IPS DF 6.9 (cell line): ENCODE measurements around the gene CHRNA5.

Source experiments
- DNase-seq: peaks from one replicate; pipeline ENCODE4 v3.0.0-alpha.2; 2013; ENCODE audit warnings: low read depth, low spot score
- H3K27ac ChIP-seq: one replicate; pipeline ENCODE4 v1.5.1; 2013; ENCODE audit warnings: low read length, control low read depth
- H3K27me3 ChIP-seq: 2 replicates; pipeline ENCODE4 v1.6.1; 2013; ENCODE audit warnings: mild to moderate bottlenecking, low read length; ENCODE audit not compliant: control insufficient read depth, insufficient read depth
- H3K36me3 ChIP-seq: 2 replicates; pipeline ENCODE4 v1.6.1; 2013; ENCODE audit warnings: low read length; ENCODE audit not compliant: control insufficient read depth, insufficient read depth
- H3K4me1 ChIP-seq: 2 replicates; pipeline ENCODE4 v1.6.1; 2013; ENCODE audit warnings: low read length; ENCODE audit not compliant: control insufficient read depth, insufficient read depth
- H3K4me3 ChIP-seq: 2 replicates; pipeline ENCODE4 v1.5.1; 2013; ENCODE audit warnings: mild to moderate bottlenecking, low read length
- H3K9me3 ChIP-seq: 2 replicates; pipeline ENCODE4 v1.6.1; 2013; ENCODE audit warnings: low read length, inconsistent platforms; ENCODE audit not compliant: control insufficient read depth, insufficient read depth
- WGBS: extraction: QIAGEN DNeasy Blood & Tissue Kit; methylation state at CpG from one replicate; pipeline ENCODE4 v1.1.7; 2013; ENCODE audit warnings: mixed read lengths, missing lambda C conversion rate; ENCODE audit not compliant: insufficient read length, insufficient coverage; 5-methylcytosine and 5-hydroxymethylcytosine counted together

CHRNA5 gene

DNA sequence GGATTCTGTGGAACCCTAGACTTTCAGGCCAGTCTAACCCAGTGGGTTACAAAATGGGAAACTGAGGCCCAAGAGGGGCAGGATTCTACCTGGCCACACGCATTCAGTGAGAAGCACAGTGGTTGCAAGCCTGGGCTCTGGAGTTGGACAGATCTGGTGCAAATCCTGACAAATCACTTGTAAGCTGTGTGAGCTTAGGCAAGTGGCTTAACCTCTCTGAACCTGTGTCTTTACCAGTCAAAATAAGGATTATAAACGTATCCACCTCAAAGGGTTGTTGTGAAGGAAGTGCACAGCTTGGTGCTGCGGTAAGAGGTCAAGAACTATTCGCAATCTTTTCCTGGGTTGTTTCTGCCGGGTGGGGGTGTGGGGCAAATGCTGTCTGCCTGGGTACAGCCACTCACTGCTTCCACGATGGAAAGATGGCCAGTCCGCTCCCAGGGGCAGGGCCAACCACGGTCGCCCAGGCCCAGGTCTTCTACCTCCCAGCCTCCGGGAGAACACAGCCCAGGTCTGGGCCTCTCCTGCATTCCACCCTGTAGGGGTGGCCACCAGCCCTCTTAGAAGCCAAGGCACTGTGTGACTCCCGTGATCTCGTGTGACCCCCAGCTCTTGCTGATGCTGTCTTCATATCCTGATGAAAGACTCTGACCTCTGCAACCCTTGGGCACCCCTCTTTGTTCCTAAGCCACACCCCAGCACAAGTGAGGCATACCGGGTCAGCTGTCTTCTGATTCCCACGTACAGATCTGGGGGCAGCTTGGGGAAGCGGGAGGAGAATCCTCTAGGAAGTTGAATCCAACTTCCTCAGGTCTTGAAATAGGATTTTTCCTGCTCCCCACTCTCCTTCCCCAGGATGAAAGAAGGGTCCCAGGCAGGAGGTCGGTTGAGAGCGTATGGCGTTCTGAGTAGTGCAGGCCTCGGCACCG, 54.0 kb downstream of the CHRNA5 start:
- Histone ChIP-seq H3K4me1 (peaks cover 1% of the 10 kb centered on the region; the same call in 1 of the 2 replicates), H3K36me3 (no peaks in the 10 kb centered on the region; the same call in 1 of the 2 replicates), H3K27ac (no peak overlapping the region), H3K4me3 (peak overlapping the region; percentile 47; the same call in 1 of the 2 replicates), H3K9me3 (no peaks in the 10 kb centered on the region), H3K27me3 (peaks cover 12% of the 10 kb centered on the region; the same call in 1 of the 2 replicates)
- DNase-seq, result no peak
- WGBS, result no CpG with 5 or more reads among the region's 20 CpGs

DNA sequence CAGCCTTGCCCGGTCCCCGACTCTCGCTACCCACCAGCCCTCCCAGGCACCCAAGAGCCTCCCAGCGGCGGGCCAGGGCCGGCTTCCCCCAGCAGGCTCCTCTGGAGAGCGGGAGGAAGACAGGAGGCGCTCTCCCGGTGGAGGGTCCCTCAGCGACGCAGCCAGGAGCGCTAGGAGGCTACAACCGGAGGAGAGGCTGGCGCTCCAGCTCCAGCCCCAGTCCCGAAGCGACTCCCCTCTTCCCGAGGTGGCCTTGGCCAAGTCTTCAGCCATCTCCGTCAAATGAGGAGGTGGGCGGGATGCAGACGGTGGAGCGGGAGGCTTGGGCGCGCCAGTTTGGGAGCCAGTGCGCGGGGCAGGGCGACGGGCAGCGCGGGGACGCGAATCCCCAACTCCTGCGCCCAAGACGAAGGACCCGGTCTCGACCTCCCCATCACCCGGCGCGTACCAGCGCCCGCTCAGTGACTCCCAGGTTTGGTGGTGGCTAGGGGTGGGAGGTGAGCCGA, 54.8 kb downstream of the CHRNA5 start:
- Histone ChIP-seq H3K9me3 (no peaks in the 10 kb centered on the region), H3K27ac (no peak overlapping the region), H3K4me3 (peak overlapping the region; percentile 47), H3K4me1 (peaks cover 1% of the 10 kb centered on the region; the same call in 1 of the 2 replicates), H3K27me3 (peaks cover 12% of the 10 kb centered on the region; the same call in 1 of the 2 replicates), H3K36me3 (no peaks in the 10 kb centered on the region; the same call in 1 of the 2 replicates)
- no CpG with 5 or more reads among the region's 41 CpGs for WGBS
- DNase-seq, result no peak

DNA sequence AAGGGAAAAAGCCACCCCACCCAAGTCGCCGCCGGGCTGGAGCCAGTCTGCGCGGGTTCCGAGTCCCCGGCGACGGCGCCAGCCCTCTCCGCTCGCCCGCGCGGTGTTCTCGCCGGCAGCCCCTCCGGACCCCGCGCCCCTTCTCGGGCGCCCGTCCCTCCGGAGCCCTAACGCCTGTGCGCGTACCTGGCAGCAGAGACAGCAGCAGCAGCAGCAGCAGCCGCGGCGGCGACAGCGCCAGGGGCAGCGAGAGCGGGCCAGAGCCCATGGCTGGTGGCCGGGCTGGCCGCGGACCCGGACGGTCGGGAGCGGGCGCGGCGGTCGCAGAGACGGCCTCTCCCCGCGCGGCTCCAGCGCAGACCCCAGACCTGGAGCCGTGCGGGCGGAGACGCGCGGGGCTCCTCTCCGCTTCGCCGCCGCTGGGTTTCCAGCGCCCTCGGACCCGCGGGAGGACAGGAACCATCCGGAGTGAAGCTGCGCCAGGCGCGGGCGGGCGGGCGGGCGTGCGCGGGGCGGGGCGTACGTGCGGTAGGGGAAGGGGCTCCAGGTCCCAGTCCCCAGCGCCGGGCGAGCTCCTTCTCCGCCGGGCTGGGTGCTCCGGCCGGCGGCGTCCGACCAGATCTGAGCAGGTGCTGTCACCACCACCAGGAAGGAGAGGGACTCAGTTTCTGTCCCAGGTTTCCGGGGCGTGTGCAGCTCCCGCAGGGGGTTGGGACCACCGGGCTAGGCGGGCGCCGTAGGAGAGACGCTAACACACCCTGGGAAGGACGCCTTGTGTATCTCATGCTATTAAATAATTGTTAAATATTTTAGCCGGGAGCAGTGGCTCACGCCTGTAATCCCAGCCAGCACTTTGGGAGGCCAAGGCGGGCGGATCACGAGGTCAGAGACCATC, 55.5 kb downstream of the CHRNA5 start, which contains the start of gene CHRNA3:
Gene CHRNA3, minus strand, starts transcription at position 470 of the 895 bp plus-strand sequence. Its CDS starts 202 bp downstream, at position 268.
- no CpG with 5 or more reads among the region's 102 CpGs for WGBS
- H3K9me3 ChIP-seq, result no peaks in the 10 kb centered on the region
- H3K4me1 ChIP-seq, result peaks cover 1% of the 10 kb centered on the region; the same call in 1 of the 2 replicates
- H3K27ac ChIP-seq, result no peak within 1 kb of the TSS
- H3K4me3 ChIP-seq, result peak within 1 kb of the TSS; percentile 47
- no peak for DNase-seq
- no peaks in the 10 kb centered on the region; the same call in 1 of the 2 replicates for H3K36me3 ChIP-seq
- H3K27me3 ChIP-seq, result peaks cover 12% of the 10 kb centered on the region; the same call in 1 of the 2 replicates

DNA sequence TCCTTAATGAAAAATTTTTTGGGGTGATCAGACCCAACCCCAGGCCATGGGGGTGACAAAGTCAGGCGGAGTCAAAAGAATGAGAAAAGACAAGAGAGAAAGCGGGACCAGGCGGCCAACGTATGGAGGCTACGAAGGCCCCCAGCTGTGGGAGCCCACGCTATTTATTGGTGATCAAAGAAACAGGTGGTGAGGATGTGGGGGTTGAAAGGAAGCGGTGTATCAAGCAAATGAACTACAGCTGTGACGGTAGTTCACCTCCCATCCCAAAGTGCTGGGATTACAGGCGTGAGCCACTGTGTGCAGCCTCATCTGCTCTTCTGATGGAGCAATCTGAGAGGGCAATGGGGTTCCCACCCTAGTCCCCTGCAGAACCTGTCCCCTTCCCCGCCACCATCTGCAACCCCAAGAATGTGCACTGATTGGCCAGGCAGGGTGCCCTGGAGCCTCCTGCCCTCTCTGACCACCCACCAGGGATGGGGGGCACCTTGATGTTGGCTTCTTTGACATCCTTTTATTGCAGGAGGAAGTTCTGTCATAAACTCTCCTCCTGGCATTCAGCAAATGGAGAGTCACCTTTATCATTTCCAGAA, 56.6 kb downstream of the CHRNA5 start:
- Histone ChIP-seq H3K36me3 (no peaks in the 10 kb centered on the region; the same call in 1 of the 2 replicates), H3K9me3 (no peaks in the 10 kb centered on the region), H3K27me3 (peaks cover 12% of the 10 kb centered on the region; the same call in 1 of the 2 replicates), H3K27ac (no peak overlapping the region), H3K4me1 (peaks cover 1% of the 10 kb centered on the region; the same call in 1 of the 2 replicates), H3K4me3 (no peak overlapping the region)
- WGBS, result no CpG with 5 or more reads among the region's 10 CpGs
- no peak for DNase-seq

DNA sequence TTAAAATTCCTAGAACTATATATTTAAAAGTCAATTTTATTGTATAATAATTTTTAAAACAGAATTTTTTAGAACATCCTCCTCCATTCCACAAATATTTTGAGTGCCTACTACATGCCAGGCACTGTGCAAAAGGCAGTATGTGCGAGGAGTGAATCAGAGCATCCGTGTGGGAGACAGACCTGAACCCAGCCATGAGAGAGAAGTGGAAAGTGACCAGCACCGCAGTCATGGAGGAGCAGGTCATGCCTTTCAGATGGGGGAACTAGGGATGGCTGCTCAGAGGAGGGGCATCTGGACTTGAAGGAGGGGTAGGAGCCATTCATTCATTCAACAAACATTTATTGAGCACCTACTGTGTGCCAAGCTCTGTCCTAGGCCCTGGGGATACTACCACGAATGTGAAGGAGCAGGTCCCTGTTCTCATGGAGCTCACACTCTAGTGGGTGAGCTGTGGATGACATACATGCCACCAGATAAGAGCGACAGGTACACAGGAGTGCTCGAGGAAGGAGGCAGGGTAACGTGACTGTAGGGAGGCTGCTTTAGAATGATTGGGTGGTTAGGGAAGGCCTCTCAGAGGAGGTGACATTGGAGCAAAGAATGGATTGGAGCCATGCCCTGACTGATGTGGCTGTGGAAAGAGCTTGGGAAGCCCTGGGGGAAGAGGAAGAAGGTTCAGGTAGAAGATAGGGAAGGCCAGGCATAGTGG, 58.6 kb downstream of the CHRNA5 start:
- no peaks in the 10 kb centered on the region; the same call in 1 of the 2 replicates for H3K36me3 ChIP-seq
- H3K27ac ChIP-seq, result no peak overlapping the region
- no peaks in the 10 kb centered on the region for H3K9me3 ChIP-seq
- peaks cover 11% of the 10 kb centered on the region; the same call in 1 of the 2 replicates for H3K27me3 ChIP-seq
- H3K4me1 ChIP-seq, result peaks cover 1% of the 10 kb centered on the region; the same call in 1 of the 2 replicates
- H3K4me3 ChIP-seq, result no peak overlapping the region
- WGBS, result no CpG with 5 or more reads among the region's 7 CpGs
- no peak for DNase-seq

DNA sequence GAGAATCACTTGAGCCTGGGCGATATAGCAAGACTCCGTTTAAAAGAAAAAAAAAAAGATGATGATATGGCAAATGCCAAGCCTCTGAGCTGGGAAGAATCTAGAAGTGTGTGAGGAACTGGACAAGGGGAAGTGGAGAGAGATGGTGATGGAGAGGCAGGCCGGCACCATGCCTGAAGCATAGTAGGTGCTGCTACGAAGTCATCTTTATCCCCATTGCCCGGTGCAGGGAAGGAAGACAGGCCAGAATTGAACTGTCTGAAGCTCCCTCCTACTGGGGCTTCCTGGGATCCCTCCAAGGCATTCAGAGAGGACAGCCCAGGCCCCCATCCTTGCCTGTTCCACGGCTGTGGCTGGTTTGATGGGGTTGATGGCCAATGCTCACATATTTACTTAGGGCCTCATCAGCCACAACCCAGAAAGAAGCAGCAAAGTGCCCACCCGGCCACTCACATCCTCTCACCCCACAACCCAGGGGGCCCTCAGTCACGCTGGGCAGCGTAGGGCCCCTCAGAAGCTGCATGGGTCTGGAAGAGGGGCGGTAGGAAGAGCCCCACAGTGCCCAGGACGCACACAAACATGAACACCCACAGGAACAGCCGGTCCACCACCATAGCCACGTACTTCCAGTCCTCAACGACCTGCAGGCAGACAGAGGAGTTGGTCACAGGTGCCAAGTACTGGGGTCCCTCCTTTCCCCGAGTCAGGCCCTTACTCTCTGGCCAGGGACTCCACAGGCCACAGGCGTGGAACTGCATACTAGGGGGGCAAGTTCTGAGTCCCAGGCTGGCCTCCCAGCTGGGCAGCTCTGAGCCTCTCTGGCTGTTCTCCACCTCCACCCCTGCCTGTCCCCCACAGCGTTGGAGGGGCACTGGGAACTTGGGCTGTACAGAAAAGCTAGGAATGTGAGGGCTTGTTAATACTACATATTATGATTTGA, 59.6 kb downstream of the CHRNA5 start:
- DNase-seq, result no peak
- no CpG with 5 or more reads among the region's 17 CpGs for WGBS
- no peaks in the 10 kb centered on the region; the same call in 1 of the 2 replicates for H3K36me3 ChIP-seq
- peaks cover 5% of the 10 kb centered on the region; the same call in 1 of the 2 replicates for H3K27me3 ChIP-seq
- H3K9me3 ChIP-seq, result no peaks in the 10 kb centered on the region
- no peak overlapping the region for H3K4me3 ChIP-seq
- H3K4me1 ChIP-seq, result no peaks in the 10 kb centered on the region; the same call in 1 of the 2 replicates
- no peak overlapping the region for H3K27ac ChIP-seq

DNA sequence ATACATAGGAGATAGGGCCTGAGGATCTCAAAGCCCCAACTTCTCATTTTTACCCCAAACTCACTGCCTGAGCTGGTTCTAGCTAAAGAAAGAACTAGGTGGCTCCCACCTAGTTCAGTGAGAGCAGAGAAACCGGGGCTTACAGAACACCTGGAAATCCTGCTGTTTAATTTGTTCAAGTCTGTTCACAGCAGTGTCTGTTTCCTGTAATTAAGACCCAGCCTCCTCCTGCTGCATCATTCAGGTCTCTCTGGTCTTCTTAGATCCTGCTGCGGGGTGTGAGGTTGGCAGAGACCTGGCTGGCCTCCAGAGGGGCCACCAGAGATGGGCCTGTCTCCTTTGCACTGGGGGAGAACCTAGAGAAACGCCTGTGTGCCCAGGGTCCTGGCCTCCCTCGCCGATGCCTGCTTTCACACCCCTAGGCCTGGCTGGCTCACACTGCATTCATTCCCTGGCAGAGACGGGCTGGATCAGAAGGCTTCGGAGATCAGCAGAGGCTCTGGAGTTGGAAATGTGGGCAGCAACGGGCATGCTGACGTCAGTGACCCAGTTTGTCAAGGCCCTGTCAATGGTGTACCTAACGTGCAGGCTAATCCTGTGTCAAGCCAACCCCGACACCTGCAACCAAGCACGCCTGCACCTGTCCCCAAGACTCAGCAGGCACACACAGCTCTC, 60.4 kb downstream of the CHRNA5 start:
- peaks cover 3% of the 10 kb centered on the region; the same call in 1 of the 2 replicates for H3K27me3 ChIP-seq
- H3K27ac ChIP-seq, result no peak overlapping the region

DNA sequence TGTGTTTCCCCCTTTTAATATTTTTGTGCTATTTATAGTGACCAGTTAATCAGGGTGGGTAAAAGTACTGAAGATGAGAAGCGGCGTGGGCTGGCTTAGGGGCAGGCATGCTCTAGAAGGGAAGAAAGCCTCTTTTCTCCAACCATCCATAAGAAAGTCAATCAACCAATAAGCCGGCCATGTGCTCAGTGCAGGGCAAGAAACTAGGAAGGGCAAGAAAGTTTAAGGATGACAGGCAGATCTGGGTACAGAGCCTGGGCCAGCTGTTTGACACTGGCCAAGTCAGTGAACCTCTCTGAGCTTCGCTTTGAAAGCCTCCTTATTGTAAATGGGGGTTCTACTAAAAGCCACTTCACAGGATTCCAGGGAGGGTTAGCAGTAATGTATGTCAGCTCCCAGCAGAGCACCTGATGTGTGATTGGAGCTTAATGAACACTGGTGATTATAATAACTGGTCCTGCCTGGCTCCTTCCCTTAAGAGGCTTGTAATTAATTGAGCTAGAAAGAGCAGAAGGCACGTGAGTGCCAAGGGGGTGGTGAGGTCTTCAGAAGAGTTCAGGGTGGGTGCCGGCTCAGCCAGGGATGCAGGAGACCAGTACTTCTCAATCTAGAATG, 61.2 kb downstream of the CHRNA5 start:
- H3K36me3 ChIP-seq, result no peaks in the 10 kb centered on the region; the same call in 1 of the 2 replicates
- H3K27ac ChIP-seq, result no peak overlapping the region
- H3K4me1 ChIP-seq, result no peaks in the 10 kb centered on the region
- H3K4me3 ChIP-seq, result no peak overlapping the region
- DNase-seq, result no peak
- H3K9me3 ChIP-seq, result no peaks in the 10 kb centered on the region
- no CpG with 5 or more reads among the region's 6 CpGs for WGBS
- H3K27me3 ChIP-seq, result peaks cover 3% of the 10 kb centered on the region; the same call in 1 of the 2 replicates

More for the DNA sequence above, 60.4 kb downstream of the CHRNA5 start:
- H3K4me1 ChIP-seq, result no peaks in the 10 kb centered on the region
- no peaks in the 10 kb centered on the region; the same call in 1 of the 2 replicates for H3K36me3 ChIP-seq
- WGBS, result no CpG with 5 or more reads among the region's 12 CpGs
- no peaks in the 10 kb centered on the region for H3K9me3 ChIP-seq
- DNase-seq, result no peak
- H3K4me3 ChIP-seq, result no peak overlapping the region
